NCI-H524 (cell line): Measurements from ENCODE around the gene BCL3.
"Not testable (repeated sequence)": the region's sequence is repeated elsewhere in the genome, so short reads cannot be mapped to it uniquely, and the experiment has no call there.

Experiments
- DNase-seq, 2 experiments: peaks; one replicate each; lab custom pipeline; 2025; lab: John Stamatoyannopoulos, UW

BCL3 gene

DNA sequence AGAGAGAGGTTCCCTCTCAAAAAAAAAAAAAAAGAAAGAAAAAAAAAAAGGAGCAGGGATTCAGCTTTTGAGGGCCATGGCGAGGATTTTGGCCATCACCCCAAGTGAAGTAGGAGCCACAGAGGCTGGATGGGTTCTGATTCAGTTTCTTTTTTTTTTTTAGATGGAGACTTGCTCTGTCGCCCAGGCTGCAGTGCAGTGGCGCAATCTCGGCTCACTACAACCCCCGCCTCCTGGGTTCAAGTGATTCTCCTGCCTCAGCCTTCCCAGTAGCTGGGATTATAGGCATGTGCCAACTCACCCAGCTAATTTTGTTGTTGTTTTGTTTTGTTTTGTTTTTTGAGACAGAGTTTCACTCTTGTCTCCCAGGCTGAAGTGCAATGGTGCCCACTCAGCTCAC is 27.1 kb upstream of the BCL3 start:
- not testable (repeated sequence) for DNase-seq

DNA sequence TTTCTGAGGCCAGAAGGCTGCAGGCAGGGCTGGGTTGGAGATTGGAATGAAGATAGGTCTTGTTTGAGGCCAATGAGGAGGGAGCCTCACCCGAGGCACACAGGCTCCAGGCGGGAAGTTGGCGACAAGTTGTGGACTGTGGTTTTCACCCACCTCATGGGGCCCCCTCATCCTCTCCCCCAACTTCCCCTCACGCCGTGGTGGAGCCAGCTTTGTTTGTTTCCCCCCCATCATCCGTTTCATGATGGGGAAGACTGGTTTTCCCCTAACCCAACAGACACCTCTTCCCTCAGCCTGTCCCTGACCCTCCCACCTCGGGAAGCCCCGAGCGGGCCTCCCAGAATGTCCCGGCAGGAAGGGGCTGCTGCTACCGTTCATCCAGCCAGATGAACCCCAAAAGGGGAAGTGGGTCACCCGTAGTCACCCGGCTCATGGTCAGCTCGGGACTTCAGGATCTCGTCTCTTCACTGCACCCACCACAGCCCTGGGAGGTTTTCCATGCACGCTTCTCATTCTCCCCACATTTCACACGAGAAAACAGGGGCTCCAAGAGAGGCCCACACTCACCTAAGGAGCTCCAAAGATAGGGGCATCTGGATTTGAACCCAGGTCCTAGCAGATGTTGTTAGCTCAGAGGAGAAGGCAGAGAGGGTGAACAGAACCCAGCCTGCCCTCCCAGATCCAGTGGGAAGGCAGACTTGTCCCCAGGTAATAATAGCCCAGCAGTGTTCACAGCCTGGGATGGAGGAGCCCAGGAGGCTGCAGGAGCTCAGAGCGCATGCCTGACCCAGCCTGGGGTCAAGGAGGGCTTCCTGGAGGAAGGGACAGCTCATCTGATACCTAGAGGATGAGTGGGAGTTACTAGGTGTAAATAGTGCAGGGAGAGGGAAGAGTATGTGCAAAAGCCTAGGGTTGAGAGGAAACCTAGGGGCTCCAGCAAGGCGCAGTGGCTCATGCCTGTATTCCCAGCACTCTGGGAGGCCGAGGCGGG is 26.1 kb upstream of the BCL3 start:
- DNase-seq: no peak

DNA sequence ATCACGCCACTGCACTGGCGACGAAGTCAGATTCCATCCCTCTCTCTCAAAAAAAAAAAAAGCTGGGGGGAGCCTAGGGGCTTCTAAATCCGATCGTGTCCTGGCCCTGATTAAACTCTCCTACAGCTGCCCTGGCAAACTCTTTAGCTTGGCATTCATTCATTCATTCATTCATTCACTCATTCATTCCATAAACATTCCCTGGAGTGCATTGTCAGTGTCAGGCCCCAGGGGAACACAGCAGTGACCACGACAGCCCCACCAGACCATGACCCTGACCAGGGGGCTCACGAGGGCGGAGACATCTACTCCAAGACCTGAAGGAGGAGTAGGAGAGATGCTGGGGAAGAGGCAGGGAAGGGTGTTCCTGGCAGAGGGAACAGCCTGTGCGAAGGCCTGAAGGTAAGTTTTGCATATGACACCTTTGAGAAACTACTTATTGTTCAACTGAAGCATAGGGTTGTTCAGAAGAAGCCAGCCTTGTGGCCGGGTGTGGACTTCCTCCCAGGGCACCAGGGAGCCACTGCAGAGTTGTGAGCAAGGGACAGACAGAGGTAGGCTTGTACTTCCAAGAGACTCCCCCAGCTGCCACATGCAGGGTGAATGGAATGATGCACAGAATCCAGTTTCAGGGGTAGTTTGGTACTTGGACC is 25.1 kb upstream of the BCL3 start:
- DNase-seq: no peak

DNA sequence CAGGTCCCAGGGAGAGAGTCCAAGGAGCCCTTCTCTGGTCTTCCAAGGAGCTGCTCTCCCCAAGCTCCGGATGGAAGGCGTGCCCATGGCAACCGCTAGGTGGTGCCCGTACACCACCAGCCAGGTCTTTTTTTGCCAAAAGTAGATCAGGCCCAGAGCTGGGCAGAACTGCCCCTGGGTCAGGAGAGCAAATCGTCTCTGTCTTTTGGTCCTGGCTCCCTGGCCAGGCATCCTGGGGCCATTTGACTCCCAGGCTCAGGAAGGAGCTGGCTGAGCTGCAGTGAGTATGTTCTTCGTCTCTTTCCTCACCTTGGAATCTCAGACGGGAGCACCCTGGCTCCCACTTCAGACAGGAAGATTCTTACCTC is 24.6 kb upstream of the BCL3 start:
- DNase-seq: peak in 1 of 2 experiments; percentile 62

DNA sequence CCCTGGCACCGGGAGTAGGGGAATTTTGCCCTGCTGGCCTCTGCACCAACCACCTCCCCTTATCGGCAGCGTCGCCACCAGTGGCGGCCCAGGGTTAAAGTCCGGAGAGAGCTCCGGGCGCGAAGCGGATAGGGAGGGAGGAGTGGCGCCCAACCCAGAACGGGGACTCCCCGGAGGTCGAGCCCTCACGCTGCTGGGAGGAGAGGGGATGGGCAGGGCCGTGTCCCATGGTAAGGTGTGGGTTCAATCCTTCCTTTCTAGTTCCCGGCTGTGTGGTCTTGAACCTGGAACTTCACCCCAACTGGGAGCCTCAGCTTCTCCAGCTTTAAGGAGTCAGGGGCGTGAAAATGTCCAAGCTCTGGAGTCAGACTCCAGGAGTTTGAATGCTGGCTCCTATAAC is 23.3 kb upstream of the BCL3 start:
- DNase-seq: no peak

DNA sequence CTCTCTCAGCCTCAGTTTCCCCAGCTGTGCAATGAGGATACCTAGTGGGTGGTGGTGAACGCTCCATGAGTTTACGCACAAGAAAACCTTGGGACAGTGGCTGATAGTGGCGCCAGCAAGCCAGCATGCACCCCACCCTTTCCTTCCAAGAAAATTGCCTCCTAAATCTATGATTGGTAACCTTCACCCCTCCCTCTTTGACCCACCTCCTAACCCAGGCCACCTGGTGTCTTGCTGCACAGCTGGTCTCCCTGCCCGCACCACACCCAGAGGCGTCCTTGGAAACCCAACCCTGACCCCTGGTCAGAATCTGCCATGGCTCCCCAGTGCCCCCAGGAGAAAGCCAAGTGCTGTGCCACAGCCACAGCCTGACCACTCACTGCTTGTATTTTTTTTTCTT is 22.8 kb upstream of the BCL3 start:
- DNase-seq: no peak

DNA sequence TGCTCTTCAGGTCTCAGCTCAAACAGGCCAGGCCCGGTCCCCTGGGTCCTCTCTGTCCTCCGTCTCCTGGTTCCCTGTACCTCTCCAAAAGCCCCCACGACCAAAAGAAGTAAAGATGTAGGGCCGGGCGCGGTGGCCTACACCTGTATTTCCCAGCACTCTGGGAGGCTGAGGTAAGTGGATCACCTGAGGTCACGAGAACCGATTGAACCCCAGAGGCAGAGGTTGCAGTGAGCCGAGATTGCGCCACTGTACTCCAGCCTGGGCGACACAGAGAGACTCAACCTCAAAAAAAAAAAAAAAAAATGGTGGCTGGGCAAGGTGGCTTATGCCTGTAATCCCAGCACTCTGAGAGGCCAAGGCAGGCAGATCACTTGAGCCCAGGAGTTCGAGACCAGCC is 22.0 kb upstream of the BCL3 start:
- DNase-seq: no peak

DNA sequence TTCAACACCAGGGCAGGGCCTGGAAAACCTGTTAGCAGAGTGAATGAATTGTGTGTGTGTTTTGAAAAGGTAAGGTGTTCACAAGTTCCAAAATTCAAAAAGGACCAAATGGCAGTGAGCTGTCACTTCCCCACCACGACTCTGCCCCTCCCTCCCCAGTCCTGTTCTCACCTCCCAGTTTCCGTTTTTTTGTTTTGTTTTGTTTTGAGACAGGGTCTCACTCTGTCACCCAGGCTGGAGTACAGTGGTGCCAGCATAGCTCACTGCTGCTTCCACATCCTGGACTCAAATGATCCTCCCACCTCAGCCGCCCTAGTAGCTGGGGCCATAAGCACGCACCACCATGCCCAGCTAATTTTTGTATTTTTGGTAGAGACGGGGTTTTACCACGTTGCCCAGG is 20.3 kb upstream of the BCL3 start:
- DNase-seq: no peak

DNA sequence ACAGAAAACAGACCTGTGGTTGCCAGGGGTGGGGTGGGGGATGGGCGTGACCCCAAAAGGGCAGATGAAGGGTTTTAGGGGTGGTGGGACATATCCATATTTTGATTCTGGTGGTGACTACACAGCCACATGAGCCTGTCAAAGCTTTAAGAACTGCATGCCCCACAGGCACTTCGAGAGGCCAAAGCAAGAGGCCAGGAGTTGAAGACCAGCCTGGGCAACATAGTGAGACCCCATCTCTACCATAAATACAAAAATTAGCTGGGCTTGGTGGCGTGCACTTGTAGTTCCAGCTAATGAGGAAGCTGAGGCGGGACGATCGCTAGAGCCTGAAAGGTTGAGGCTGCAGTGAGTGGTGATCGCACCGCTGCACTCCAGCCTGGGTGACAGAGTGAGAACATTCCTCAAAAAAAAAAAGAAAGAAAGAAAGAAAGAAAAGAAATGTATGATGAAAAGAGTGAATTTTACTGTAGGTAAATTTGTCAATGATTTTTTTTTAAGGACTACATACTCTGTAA is 18.9 kb upstream of the BCL3 start:
- DNase-seq: no peak

DNA sequence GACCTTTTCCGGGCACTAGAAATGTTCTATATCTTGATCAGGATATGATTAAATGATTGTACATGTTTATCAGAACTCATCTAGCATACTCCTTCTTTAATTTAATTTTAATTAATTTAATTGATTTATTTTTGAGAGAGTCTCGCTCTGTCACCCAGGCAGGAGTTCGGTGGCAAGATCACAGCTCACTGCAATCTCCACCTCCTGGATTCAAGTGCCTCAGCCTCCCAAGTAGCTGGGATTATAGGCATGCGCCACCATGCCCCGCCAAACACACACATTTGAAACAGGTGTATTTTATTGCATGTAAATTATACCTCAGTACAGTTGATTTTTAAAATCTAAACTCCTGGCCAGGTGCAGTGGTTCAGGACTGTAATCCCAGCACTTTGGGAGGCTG is 17.4 kb upstream of the BCL3 start:
- no peak for DNase-seq

DNA sequence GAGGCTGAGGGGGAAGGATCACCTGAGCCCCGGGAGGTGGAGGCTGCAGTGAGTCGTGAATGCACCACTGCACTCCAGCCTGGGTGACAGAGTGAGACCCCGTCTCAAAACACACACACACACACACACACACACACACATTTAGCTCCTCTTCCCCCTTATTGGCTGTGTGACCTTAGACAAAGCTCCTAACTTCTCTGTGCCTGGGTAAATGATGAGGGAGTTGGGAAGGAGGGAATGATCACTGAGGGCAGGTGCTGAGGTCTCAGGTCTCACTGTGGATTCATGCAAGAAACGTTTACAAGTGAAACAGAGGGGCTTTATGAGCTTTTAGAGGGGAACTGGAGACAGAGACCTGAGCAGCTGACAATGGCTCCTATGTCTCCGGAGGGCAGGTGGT is 16.9 kb upstream of the BCL3 start:
- no peak for DNase-seq

DNA sequence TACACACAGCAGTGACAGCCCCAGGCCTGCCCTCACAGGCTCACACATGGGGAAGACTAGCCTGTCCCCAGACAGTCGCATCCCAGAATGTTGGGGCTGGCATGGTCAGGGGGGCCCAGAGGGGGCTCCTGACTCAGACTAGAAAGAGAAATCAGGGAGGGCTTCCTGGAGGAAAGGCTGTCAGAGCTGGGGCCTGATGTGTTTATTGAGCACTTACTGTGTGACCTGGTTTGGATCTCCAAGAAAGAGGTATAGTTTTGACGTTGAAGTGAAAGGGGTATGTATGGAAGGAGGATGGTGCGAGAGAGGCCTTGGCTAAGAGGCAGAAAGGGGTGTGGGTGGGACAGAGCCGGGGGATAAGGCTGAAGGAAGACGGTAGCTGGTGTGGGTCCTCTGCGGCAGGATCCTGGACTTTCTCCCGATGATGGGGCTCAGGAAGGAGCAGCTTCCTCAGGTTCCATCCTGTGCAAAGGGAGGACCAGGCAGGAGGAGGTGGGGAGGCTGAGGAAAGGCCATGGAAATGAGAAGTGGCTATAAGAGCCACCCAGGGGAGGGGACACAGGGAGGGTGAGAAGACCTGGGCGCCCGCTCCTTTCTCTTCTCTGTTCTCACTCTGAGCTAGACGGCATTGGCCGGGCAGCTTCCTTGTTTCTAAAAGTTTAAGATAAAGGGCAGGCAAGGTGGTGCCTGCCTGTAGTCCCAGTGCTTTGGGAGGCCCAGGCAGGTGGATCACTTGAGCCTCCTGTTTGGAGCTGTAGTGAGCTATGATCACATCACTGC is 16.1 kb upstream of the BCL3 start:
- no peak for DNase-seq

DNA sequence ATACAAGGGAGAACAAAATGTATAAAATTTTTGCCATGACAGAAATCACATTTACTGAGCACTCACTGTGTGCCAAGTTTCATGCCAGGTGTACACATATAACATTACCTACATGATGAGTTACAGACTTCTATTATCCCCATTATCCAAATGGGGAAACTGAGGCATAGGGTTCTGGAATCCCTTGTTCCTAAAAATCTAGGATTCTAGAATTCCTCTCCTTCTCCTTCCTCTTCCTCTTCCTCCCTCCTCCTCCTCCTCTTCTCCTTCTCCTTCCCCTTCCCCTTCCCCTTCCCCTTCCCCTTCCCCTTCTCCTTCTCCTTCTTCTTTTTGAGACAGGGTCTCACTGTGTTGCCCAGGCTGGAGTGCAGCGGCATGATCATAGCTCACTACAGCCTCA is 14.2 kb upstream of the BCL3 start:
- no peak for DNase-seq

DNA sequence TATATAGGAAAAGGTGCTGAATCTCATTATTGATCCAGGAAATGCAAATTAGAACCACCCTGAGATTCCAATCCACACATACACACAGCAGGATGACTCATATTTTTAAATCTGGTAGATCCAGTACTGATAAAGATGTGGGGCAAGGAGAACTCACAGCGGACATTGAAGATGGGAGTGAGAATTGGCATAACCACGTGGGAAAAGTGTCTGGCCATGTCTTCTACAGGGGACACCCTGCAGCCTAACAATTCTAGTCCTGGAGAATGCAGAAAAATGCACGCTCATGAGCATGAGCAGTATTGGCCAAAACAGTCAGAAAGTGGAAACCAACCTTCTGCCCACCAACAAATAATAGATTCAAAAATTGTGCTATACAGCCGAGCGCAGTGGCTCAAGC is 13.5 kb upstream of the BCL3 start:
- no peak for DNase-seq

DNA sequence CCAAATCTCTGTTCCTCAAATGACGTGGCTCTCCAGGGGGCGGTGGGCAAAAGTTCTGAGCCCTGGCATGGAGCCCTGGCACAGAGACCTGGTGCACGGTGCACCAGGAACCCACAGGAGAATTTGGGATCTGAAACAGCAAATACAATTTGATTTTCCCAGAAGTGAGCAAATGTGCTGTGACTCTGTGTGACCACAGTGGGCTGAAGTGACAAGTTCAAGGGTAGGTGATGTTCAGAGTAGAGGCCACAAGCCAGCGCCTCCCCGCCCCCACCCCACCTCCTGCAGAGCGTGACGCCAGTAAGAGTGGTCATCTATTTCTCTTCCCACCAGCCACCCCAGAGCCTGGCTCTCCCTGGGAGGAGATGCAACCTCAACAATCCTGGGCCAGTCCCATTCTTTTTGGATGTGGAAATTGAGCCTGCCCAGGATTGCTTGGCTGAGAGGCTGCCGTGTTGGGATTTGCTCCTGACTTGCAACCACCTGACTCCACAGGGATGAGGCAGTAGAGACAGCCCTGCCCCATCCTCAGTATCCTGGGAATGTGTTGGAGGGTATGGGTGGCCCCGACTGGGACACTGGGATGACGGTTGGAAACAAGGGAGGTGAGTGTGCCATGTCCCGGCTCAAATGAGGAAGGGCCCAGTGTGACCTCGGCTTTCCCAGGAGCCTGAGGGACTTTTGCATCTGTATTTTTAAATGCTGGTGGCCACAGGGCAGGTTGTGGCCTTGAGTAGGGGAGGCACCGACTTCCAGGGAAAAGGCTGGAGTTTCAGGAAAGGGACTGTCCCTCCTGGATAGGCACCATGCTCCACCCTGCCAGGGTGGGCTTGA is 11.1 kb upstream of the BCL3 start:
- no peak for DNase-seq

DNA sequence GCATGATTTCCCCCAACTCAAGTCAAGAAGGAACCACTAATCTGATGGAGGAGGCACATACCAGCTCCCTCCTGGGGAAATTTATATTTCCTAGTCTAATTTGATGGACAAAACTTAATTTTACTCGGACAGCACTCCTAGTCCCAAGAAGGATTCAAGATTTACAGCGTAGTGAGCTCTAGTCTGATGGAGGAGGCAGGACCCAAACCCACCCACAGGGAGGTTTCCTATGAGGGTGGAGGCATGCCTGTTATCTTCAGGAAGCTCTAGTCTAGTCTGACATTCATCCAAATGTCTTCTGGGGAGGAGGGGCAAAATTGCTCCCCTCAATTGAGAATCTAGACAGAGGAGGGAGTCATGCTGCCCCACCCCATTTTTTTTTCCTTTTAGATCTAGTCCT is 10.4 kb upstream of the BCL3 start:
- DNase-seq: no peak

DNA sequence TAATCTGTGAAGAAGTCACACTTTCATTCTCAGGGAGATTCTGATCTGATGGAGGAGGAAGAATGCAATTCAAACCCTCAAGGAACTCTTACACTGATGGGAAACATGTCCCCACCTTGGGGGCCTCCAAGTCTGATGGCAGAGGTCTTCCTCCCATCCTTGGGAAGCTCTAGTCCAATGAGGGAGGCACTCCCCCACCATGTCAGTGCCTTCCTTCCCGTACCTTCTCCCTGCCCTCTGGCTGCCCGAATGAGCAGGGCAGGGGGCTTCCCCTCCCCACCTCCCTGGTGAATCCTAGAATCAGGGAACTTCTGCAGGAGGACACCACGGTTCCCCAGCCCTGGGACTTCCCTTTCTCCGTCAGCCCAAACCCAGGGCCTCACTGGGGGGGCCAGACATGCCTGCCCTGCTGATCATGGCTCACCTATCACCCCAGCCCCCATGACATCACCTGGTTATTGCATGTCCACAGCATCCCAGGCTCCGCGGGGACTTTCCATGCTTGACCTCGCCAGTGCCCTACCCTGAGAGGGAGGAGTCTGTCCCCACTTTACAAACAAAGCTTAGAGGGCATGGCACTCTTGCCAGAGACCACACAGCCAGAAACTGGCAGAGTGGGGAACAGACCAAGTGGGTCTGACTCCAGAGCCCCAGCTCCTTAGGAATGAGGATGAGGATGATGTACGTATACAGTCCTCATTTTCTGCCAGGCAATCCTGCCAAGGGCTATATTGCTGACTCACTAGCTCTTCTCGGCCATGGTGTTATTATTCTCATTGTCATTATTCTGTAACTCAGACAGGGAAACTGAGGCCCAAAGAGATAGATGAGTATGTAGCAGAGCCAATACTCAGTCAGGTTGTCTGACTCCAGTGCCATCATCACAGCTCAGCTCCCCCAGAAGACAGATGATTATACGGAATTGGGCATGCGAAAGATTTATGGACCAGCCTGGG is 9.6 kb upstream of the BCL3 start:
- DNase-seq: no peak

DNA sequence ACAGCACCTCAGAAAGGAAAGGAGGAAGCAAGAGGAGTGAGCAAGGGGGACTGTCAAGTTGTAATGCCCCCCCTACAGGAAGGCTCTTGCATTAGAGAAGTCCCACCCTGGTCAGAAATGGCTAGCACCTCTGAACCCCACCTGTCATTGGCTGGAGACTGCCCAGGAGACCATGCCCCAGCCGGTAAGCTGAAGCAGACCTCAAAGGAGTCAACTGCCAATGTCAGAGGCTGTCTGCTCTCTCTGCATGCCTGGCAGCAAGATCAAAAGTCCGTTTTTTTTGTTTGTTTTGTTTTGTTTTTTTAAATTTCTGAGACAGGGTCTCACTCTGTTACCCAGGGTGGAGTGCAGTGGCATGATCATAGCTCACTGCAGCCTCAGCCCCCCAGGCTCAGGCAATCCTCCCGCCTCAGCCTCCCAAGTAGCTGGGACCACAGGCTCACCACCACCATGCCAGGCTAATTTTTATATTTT is 8.1 kb upstream of the BCL3 start:
- no peak for DNase-seq

DNA sequence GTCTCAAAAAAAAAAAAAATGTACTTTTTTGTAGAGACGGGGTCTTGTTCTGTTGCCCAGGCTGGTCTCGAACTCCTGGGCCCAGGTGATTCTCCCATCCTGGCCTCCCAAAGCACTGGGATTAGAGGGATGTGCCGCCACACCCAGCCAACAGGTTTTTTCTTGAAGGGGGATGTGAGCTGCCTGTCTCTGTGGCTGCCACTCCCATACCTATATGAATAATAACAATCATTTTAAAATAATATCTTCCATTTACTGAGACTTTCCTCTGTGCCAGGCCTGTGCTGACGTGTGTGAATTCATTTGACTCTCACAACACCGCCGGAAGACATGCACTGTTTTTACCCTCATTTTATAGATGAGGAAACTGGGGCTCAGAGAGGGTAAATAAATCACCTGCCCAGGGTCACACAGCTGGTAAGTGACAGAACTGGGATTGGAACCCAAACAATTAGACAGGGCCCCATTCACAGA is 7.2 kb upstream of the BCL3 start:
- DNase-seq: no peak

DNA sequence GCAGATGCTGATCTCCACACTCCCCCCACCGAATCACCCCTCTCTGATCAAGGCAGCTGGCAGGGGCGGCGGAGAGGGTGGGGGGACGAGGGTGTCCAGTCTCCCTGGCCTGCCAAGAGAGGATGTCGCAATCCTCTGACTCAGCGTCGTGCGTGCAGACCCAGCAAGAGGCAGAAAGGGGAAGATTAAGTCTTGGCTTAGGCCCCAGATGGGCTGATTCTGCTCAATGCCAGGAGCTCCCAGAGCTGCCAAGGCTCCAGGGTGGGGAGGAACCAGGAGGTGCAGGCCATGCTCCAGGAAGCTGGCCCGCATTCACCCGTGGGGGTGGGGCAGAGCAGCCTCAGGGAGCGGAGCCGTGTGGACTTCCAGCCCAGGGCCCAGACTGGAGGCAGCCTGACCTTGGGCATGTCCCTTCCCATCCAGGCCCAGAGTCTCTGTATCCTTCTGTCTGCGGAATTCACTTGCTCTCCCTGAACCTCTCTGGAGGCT is 6.6 kb upstream of the BCL3 start:
- DNase-seq: peak; percentile 44 to 77
